Posterior vena cava (tissue), 2 donors: ENCODE measurements around the gene CCDC106. TPM values are rescaled to one million over a fixed set of nuclear protein-coding genes. Genes with fewer than 3 reads are reported as not detected.

Source experiments
- DNase-seq: peaks from one replicate; pipeline ENCODE4 v3.0.0-alpha.2; 2020; ENCODE audit warnings: low spot score
- intact Hi-C, 2 donors: fragments of 100-400 bp; cut with DNase I; formaldehyde crosslinking; loops; one replicate each; pipeline versions ENCODE4 v1.14.1 to v1.14.2; 2022 to 2023
- total RNA-seq, 2 donors: library from RNA; stranded (reverse); fragmentation: NEBNext Ultra II Directional; extraction: Animal tissue kit (Norgen Biotek cat#: 25700); gene quantifications; one replicate each; pipeline ENCODE4 v1.2.1, GENCODE V29; 2021
- donor health status: DM: yes; HTN: yes; CAD: no.
- donor health status: DM: yes; HTN: yes; CAD: no.

Gene CCDC106
- total RNA-seq, 2 donors from 2014 or later: 8.6 to 13.6 TPM

DNA sequence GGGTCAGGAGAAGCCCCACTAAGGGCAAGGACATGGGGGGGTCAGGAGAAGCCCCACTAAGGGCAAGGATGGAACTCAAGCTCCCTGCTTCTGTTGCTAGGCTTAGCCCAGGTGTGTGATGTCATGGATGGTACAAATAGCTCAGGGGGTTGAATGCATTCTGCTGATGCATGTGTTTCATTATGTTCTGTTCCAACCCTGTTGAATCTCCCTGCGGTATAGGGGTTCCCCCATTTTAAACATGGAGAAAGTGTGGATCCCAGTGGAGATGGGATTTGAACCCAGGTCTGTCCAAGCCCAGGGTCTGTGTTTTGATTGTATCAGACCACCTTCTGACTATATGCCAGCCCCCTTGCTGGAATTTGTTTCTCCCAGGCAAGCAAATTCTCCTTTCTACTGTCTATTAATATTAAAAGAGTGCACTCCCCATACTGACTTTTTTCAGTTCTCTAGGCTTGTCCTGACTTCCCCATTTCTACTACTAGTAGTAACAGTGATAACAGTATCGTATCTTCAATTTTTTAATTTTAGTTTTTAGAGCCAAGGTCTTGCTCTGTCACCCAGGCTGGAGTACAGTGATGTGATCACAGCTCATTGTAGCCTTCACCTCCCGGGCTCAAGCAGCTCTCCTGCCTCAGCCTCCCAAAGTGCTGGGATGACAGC, 35.9 kb upstream of the CCDC106 start:
- intact Hi-C loops: no loop called here
- DNase-seq: no peak

- intact Hi-C loops: no loop called here
- no peak for DNase-seq
Measured at GRCh38 chr19:55613396-55613795, 34.6 kb upstream of the CCDC106 start.

- intact Hi-C loops: no loop called here
- DNase-seq: no peak
Measured at GRCh38 chr19:55613930-55614710, 33.9 kb upstream of the CCDC106 start.

DNA sequence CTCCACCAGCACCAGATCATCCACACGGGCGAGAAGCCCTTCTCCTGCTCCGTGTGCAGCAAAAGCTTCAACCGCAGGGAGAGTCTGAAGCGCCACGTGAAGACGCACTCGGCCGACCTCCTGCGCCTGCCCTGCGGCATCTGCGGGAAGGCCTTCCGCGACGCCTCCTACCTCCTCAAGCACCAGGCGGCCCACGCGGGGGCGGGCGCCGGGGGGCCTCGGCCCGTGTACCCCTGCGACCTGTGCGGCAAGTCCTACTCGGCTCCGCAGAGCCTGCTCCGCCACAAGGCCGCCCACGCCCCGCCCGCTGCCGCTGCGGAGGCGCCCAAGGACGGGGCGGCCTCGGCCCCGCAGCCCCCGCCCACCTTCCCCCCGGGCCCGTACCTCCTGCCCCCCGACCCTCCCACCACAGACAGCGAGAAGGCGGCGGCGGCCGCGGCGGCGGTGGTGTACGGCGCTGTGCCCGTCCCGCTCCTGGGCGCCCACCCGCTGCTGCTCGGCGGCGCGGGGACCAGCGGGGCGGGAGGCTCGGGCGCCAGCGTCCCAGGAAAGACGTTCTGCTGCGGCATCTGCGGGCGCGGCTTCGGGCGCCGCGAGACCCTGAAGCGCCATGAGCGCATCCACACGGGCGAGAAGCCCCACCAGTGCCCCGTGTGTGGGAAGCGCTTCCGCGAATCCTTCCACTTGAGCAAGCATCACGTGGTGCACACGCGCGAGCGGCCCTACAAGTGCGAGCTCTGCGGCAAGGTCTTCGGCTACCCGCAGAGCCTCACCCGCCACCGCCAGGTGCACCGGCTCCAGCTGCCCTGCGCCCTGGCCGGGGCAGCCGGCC, 33.1 kb upstream of the CCDC106 start:
- intact Hi-C loops: no loop called here
- DNase-seq: no peak

DNA sequence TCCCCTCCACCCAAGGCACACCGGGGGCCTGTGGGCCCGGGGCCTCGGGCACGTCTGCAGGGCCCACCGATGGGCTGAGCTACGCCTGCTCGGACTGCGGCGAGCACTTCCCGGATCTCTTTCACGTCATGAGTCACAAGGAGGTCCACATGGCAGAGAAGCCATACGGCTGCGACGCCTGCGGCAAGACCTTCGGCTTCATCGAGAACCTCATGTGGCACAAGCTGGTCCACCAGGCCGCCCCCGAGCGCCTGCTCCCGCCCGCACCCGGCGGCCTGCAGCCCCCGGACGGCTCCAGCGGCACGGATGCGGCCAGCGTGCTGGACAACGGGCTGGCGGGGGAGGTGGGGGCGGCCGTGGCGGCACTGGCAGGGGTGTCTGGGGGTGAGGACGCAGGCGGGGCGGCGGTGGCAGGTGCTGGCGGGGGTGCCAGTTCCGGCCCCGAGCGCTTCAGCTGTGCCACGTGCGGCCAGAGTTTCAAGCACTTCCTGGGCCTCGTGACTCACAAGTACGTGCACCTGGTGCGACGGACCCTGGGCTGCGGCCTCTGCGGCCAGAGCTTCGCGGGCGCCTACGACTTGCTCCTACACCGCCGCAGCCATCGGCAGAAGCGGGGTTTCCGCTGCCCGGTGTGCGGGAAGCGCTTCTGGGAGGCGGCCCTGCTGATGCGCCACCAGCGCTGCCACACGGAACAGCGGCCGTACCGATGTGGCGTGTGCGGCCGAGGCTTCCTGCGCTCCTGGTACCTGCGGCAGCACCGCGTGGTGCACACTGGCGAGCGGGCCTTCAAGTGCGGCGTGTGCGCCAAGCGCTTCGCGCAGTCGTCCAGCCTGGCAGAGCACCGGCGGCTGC, 32.2 kb upstream of the CCDC106 start:
- intact Hi-C loops: no loop called here
- DNase-seq: no peak

DNA sequence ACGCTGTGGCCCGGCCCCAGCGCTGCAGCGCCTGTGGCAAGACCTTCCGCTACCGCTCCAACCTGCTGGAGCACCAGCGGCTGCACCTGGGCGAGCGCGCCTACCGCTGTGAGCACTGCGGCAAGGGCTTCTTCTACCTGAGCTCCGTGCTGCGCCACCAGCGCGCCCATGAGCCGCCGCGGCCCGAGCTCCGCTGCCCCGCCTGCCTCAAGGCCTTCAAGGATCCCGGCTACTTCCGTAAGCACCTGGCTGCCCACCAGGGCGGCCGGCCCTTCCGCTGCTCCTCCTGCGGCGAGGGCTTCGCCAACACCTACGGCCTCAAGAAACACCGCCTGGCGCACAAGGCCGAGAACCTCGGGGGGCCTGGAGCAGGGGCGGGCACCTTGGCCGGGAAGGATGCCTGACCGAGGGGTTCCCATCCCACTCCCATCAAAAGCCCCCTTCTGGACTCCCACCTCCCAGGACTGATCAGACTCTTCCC, 31.6 kb upstream of the CCDC106 start:
- intact Hi-C loops: no loop called here
- no peak for DNase-seq

- DNase-seq: no peak
- intact Hi-C loops: no loop called here
Measured at GRCh38 chr19:55617426-55617825, 30.6 kb upstream of the CCDC106 start.

- DNase-seq: no peak
- intact Hi-C loops: no loop called here
Measured at GRCh38 chr19:55618426-55618825, 29.6 kb upstream of the CCDC106 start.

- intact Hi-C loops: no loop called here
Measured at GRCh38 chr19:55619286-55619685, 28.7 kb upstream of the CCDC106 start.

DNA sequence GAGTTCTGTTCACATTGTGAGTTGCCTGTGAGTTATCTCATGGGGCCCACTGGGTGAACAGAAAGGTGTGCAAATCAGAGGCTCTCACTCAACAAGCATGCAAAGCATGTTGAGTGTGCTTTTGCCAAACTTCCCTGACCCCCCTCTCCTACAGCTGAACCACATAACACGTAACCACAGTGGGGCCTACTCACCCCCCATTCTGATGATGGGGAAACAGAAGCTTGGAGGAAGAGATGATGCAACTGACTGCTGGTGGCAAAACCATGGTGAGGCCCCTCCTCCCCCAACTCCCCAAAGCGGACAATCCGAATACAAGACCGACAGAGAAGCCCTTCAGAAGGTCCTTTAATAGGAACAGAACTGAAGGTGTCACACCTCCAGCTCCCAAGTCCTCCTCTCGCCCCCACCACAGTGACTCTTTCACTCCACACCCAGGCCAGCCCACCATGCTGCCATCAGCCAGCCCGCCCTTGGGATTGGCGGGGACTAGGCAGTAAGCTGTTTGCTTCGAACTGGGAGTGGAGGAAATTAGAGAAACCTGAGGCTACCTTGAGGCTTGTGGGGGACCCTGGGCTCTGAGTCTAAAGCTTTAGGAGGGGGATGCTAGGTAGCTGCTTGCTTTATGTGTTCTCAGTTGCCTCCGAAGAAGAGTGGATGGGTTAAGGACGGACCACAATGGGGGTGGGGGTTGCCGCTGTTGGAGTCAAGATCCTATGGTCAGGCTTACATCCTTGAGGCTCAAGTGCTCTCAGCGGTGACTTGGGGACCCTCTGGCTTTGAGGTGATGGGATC, 27.4 kb upstream of the CCDC106 start:
- intact Hi-C loops: no loop called here
- no peak for DNase-seq

More at GRCh38 chr19:55619286-55619685, 28.7 kb upstream of the CCDC106 start:
- DNase-seq: no peak

- intact Hi-C loops: no loop called here
- DNase-seq: no peak
Measured at GRCh38 chr19:55621205-55621672, 26.8 kb upstream of the CCDC106 start.

DNA sequence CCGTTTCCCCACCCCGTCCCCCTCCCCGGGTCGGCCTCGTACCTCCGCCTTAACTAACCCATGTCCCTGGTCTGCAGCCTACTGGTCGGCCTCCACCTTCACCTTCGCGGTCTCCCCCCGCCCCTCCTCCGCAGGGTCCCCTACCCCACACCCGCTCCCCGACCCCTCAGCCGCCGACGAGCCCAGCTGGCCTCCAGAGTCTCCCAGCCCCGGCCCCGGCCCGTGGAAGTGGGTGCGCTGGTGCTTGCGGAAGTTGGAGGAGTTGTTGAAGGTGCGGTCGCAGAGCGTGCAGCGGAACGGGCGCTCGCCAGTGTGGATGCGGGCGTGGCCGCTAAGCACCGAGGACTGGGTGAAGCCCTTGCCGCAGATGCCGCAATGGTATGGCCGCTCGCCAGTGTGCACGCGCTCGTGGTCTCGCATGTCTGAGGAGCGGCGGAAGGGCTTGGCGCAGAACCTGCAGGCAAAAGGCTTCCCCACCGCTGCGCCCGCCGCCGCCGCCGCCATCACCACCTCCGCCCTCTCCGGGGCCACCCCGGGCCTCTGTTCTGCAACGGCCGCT, 26.3 kb upstream of the CCDC106 start:
- no peak for DNase-seq
- intact Hi-C loops: no loop called here

DNA sequence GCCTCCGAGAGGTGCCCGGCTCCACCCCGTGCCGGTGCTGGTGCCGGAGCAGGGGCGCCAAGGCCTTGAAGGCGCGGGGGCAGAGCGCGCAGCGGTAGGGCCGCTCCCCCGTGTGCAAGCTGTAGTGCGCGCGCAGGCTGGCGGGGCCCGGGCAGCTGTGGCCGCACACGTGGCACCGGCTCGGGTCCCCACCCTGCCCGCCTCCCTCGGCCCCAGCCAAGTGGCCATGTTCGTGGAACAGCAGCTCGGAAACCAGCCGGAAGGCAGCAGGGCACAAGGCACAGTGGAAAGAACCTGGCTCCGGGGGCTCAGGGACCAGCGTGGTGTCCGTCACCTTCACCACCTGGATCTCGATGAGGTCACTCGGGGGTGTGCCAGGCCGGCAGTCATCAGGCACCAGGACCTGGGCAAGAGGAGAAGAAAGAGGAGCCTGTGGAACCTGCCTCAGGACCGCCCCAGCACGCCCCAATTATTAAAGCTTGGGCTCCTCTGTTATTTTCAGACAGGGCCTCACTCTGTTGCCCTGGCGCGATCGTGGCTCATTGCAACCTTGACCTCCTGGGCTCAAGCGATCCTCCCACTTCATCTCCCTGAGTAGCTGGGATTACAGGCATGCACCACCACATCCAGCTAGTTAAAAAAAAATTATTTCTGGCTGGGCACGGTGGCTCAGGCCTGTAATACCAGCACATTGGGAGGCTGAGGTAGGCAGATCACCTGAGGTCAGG, 25.6 kb upstream of the CCDC106 start:
- DNase-seq: no peak
- intact Hi-C loops: no loop called here

DNA sequence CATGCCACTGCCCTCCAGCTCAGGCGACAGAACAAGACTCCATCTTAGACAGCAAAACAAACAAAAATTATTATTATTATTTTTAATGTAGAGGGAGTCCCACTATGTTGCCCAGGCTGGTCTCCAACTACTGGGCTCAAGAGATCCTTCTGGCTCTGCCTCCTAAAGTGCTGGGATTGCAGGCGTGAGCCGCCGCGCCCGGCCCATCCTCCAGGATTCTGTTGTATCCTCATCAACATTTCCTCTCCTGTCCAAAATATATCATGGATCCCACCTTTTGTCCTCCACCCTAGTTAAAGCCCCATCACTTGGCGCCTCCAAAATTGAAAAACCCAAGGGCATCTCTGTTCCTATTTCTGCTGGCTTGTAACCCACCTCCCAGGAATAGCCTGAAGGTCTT, 24.9 kb upstream of the CCDC106 start:
- intact Hi-C loops: no loop called here
- DNase-seq: no peak

DNA sequence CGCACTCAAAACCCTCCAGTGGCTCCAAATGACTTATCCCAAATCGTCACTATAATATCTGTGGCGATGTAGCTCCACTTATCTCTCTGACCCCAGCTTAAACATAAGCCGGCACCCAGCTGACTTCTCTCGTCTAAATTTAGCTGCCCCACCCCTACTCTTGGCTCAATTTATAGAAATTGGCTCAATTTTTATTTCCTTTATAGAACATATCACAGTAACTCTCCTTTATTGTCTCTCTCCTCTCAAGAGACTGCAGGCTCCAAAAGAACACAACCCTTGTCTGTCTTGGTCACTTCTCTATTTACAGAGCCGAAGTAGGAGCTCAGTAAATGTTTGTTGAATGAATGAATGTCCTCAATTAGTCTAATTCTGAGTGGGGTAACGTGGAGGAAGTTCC, 24.5 kb upstream of the CCDC106 start:
- no peak for DNase-seq
- intact Hi-C loops: no loop called here

DNA sequence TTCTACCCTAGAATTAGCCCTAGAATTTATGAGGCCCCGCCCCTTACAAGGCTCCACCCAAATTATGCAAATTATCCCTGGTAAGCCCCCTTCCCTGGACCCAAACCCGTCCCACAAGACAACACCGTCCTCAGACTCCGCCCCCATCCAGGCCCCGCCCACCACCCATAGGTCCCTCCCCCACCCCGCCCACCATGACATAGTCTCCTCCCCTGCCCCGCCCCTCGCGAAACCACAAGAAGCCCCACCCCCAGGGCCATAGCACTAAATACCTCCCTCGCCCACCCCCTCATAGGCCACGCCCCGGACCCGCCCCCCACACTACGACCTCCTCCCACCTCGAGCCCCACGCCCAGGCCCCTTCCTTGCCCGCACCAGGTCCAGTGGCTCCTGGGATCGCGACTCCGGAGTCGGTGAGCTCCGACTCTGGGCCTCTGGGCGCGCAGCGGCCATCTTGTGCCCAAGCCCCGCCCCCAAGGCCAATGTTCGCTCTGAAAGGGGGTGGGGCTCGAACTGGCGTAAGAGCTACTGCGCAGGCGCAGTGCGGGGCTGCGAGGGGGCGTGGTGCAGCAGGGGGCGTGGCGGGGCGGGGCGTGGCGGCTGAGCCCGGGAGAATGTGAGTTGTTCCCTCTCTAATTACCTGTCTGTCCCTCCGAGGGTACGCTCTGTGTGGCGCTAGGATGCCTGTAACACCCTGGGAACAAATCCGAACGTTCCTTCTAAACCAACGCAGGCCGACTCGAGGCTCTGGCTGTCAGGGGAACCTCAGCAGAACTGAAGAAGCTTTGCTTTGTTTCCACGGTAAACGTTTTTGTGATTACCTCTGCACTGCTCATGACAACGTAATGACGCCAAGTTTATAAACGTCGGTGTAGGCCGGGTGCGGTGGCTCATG, 23.7 kb upstream of the CCDC106 start, which contains the start of gene ZNF784:
Gene ZNF784, minus strand, starts transcription at position 458 of the 895 bp plus-strand sequence. Its CDS starts 5 bp downstream, at position 453.
- intact Hi-C loops: loop anchor here in 1 of 2 donors (5.0 kb wide), 1 partner anchor 733 kb away; no protein-coding TSS in a partner anchor
- peak; percentile 98 for DNase-seq
